GM18868 (cell line): ENCODE results near the gene FARS2.

Experiments
- ATAC-seq: cut with Tn5 transposase; IDR thresholded peaks from one replicate; pipeline ENCODE4 v1.9.1; 2021; ENCODE audit warnings: mild to moderate bottlenecking, moderate library complexity; ENCODE audit not compliant: unreplicated experiment

The FARS2 gene

DNA sequence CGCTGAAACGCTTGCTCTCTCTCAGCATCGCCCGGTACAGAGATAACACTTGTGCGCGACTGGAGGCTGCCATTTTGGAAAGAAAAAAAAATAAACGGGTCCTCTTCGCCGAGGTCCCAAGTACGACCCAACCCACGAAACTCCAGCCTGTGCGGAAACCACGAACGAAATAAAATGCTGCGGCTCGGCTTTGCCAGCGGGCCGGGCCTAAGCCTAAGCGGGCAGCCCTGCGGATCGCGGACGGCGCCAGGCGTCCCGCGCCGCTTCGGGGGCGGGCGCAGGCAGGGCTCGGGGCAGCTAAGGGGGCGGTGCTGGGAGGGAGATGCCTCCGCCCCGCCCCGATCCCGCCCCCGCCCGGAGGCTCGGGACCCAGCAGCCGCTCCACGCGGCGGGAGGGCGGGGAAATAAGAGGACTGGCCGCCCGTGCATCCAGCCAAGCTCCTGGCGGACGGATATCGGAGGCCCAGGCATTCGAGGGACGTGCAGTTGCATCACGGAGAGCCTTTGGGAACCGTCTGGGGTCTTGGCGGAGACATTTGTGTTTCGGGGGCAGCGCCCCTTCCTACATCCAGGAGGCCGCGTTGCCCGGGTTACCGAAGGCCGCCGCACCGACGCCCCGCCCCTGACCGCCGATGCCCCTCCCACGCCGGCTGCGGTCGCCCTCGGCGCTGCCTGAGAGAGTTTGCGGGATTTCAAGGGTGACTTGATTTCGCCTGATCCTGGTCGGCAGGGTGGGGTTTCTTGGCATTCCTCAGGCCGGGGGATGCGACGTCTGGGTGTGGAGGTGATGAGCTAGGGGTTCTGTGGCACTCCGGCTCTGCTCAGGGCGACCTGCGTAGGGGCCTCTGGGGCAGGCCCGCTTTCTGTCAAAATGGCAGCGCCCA is at the start of gene FARS2, which contains the start of gene LYRM4:
Gene FARS2 (plus strand): TSS at position 853 of the 884 bp plus-strand sequence.
Gene LYRM4 (minus strand): TSS at position 290 of the 884 bp plus-strand sequence. CDS start 217 bp downstream, at position 73.
- ATAC-seq: peak; percentile 74

DNA sequence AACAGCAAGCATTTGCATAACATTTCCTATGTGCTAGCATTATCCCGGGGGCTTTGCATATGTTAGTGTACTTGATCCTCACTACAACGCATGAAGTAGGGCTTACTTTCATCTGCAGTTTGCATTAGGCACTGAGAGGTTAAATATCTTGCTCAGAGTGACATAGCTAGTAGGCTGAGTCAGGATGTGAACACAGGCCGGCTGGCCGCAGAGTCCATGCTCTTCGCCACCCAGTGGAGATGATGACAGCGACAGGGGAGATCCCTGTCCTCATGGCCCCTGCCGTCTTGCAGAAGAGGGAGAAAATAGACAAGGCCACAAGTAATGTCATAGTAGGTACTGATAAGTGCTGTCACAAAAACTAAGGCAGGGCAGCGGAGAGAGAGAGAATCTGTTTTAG is 47.5 kb upstream of the FARS2 start:
- ATAC-seq: no peak

DNA sequence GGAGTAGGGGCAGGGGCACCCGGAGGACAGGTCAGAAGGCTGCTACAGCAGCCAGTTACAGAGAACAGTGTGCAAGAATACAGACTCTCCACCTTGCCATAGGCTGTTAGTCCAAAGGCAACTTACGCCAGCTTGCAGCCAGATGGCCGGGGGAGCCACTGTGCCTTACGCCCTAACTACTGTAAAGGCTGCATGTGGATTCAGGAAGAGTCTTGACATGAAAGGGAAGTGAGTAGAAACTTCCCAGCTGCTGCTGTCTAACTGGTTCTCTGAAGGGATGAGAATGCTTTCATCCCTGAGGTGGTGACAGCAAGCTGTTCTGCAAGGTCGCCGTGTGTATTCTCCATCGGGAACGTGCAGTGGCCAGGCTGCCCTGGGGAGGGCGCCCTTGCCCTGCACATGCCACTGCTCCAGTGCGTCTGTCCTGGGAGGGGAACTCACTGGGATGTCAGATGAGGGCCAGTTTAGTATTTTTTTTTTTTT is 46.7 kb upstream of the FARS2 start:
- no peak for ATAC-seq

DNA sequence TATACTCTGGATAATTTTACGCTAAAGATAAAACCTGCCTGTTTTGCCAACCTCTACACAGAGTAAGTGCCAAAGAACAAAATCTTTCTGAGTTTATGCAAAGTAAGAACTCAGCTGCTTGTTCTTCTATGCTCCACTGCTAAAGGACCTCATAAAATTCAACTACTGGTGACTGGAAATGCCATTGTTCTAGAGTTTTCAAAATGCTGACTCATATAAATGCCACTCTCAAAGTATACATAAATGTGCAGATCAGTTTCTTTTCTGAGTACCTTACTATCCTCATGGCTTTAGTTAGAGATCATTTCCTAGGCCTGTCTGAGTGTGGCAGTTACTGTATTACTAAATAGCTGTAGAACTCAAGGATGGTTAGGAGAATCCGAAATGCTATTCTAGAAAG is 46.2 kb upstream of the FARS2 start:
- ATAC-seq: no peak

- ATAC-seq: no peak
Observed at GRCh38 chr6:5215799-5216198, 45.5 kb upstream of the FARS2 start.

- ATAC-seq: no peak
Observed at GRCh38 chr6:5217356-5217755, 44.0 kb upstream of the FARS2 start.

DNA sequence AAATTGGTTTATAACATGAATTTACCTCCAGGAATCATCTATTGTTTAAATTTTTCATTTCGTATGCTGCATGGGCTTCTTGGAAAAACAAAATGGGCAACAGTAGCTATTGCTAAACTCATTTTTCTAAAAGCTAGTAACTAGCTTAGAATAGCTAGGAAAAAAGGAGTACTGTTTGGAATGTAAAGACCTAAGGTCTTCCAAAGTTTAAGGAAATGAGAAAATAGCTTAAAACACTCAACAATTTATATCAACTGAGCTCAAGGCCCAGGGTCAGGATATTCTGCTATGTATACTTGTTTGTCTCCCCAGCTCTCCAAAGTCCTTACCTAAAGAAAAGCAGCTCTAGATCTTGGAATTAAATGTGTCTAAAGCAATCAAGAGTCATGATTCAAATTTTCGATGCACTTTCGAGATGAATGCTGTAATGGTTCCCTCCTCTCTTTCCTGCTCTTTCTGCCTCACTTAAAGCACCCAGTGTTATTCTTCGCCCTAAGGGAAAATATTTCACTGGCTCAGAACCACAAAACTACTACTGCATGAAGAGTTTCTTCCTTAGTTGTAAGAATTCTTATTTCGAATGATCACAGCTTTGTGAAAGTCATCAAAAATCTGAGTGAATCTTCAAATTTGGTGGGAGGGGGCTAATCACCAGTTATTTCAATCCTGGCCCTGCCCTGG is 42.2 kb upstream of the FARS2 start:
- ATAC-seq: no peak

DNA sequence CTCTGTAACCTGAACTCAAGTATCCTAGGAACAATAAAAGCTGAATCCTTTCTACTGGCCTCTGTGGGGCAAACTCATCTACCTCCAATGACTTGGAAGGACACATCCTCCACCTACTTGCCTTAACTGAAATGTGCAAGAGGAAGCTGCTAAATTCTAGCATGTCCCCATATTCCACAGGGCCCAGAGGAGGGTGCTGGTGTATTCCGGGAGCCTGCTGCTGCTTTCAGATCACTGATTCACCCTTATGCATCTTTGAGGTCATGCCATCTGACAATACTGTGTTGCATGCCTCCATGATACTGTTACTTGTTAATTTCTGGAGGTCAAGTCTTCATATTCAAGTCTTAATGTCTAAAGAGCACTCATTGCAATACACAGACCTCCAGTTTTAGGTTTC is 40.9 kb upstream of the FARS2 start:
- ATAC-seq: no peak

GRCh38 chr6:5223309-5223708 is 38.0 kb upstream of the FARS2 start:
- no peak for ATAC-seq

GRCh38 chr6:5229356-5229755 is 32.0 kb upstream of the FARS2 start:
- no peak for ATAC-seq

GRCh38 chr6:5230081-5230480 is 31.2 kb upstream of the FARS2 start:
- ATAC-seq: no peak

GRCh38 chr6:5231289-5231688 is 30.0 kb upstream of the FARS2 start:
- no peak for ATAC-seq

GRCh38 chr6:5234874-5235273 is 26.4 kb upstream of the FARS2 start:
- ATAC-seq: no peak

- ATAC-seq: no peak
Observed at GRCh38 chr6:5235830-5236229, 25.5 kb upstream of the FARS2 start.

- ATAC-seq: no peak
Observed at GRCh38 chr6:5237805-5238204, 23.5 kb upstream of the FARS2 start.

GRCh38 chr6:5238336-5238735 is 23.0 kb upstream of the FARS2 start:
- no peak for ATAC-seq

GRCh38 chr6:5241252-5241651 is 20.1 kb upstream of the FARS2 start:
- ATAC-seq: no peak

DNA sequence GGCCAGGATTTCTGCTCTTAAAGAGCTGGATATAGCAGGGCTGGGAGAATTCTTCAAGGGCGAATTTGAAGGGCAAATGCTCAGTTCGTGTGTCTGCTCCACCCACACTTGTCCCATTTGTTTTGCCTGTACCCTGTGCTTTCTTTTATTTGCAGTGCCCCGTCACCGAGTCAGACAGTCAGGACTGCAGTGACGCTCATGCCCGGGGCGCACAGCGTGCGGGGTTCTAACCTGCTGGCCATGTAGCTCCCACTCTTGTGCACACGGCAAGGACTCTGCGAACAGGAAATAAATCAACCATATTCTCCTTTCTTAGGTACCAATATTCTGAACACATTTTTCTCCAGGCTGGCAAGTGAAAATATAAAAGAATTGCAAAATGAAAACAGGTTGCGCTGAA is 18.2 kb upstream of the FARS2 start:
- no peak for ATAC-seq

- ATAC-seq: no peak
Observed at GRCh38 chr6:5246141-5247097, 14.9 kb upstream of the FARS2 start.

- ATAC-seq: no peak
Observed at GRCh38 chr6:5247201-5247600, 14.1 kb upstream of the FARS2 start.
